WTC11 (cell line): ENCODE measurements around the gene ZNF556.

Experiments
- IRF1 ChIP-seq: sonication (generic); formaldehyde crosslinking; IDR thresholded peaks from 2 replicates; pipeline ENCODE4 v1.8.0; 2023; ENCODE audit warnings: missing genetic modification reagents
- JUN ChIP-seq: sonication (generic); formaldehyde crosslinking; IDR thresholded peaks from 2 replicates; pipeline ENCODE4 v1.8.0; 2023; ENCODE audit warnings: mild to moderate bottlenecking, missing genetic modification reagents
- MLX ChIP-seq: sonication (generic); formaldehyde crosslinking; IDR thresholded peaks from 2 replicates; pipeline ENCODE4 v1.8.1; 2023; ENCODE audit warnings: mild to moderate bottlenecking, missing genetic modification reagents, moderate library complexity
- SMAD3 ChIP-seq: sonication (generic); formaldehyde crosslinking; IDR thresholded peaks from 2 replicates; pipeline ENCODE4 v1.8.0; 2022; ENCODE audit warnings: missing genetic modification reagents, mild to moderate bottlenecking, borderline replicate concordance

- TF ChIP-seq JUN (CRISPR knock-in tag) (no peak), IRF1 (CRISPR knock-in tag) (no peak), SMAD3 (CRISPR knock-in tag) (peak; percentile 43; the same call in 1 of the 2 replicates), MLX (CRISPR knock-in tag) (no peak)
Observed at GRCh38 chr19:2819540-2820111, 47.5 kb upstream of the ZNF556 start, which contains the start of gene ZNF554.
